Measurements from ENCODE around the gene CNOT10.
A peak's percentile ranks its signal among the peaks of the same experiment; 100 is the strongest.

CNOT10 gene

DNA sequence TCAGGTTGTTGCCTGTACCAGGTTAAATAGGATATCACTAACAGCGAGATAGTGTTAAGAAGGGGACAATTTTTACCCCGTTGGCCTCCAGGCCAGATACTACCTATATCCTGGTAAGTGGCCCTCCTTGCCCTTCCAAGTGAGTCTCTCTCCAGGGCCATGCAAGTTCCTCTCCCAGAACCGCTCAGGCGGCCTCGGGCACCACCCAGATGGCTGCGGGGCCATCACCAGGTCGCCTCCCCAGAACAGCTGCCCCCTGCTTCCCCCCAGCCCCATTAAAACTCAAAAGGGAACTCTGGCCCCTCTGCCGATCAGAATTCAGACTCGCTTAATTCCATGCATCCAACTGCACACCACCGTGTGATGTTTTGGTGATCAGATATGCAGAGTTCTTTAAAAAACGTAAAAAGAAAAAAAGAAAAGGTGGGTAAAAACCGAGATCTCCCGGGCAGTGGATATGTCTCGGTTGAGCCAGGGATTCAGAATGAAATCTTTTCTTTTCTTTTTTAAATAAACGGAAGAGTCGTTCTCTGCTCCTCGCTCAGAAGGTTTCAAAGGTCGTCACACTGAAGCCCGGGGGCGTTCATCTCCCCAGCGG, 131.0 kb downstream of the CNOT10 start:
- intact Hi-C loops (cut with DNase I): no loop called here
- peak in 1 of 10 donors; percentile 48 for DNase-seq

DNA sequence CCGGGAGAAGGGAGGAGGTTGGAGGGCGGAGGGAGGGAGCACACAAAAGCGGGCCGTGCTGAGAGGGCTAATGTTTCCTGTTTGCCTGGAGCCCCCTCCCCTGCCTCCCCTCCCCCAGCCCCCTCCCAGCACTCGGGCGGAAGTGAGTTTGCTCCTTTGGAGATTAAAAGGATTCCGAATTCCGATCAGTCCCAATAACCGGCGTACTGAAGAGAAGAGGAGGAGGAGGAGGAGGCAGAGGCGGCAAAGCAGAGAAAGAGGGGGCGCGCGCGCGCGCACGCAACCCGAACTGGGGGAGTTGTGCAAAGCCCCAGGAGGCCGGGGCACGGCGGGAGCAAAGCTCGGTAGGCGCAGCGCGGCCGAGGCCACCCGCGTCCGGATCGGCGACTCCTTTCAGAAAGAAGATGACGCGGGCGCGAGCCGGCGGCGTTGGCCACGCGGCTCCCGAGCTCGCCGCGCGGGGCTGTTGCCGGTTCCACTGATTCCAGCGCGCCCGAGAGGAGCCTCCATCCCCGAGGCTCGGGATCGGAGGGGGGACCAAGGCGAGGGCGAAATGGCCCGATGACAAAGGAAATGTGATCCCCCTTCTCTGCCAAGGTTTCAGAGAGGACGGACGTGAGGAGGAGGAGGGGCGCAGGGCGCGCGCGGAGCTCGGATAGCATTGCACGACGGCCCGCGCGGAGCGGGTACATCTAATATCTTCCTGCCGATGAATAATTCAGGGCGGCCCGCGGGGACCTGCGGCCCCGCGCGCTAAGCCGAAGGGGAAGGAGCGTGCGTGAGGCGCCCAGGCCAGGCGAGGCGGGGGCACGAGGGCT, 131.7 kb downstream of the CNOT10 start:
- DNase-seq: peak in 6 of 10 donors; percentile 16 to 93 (median 35)
- intact Hi-C loops (cut with DNase I): no loop called here

DNA sequence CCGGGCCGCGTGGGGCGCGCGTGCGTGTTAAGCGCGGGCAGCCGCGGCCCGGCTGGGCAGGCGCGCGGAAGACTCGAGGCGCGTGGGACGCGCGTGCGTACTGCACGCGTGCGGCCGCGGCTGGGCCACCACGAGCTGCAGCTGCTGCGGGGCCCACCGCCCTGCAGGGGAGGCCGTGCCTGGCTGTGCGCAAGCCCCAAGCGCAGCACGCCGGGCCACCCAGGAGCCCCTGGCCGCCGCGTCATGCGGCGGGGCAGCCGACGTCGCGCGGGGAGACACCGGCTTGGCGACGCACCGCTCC, 132.2 kb downstream of the CNOT10 start:
- peak in 3 of 10 donors; percentile 12 to 86 (median 73) for DNase-seq
- intact Hi-C loops (cut with DNase I): no loop called here

DNA sequence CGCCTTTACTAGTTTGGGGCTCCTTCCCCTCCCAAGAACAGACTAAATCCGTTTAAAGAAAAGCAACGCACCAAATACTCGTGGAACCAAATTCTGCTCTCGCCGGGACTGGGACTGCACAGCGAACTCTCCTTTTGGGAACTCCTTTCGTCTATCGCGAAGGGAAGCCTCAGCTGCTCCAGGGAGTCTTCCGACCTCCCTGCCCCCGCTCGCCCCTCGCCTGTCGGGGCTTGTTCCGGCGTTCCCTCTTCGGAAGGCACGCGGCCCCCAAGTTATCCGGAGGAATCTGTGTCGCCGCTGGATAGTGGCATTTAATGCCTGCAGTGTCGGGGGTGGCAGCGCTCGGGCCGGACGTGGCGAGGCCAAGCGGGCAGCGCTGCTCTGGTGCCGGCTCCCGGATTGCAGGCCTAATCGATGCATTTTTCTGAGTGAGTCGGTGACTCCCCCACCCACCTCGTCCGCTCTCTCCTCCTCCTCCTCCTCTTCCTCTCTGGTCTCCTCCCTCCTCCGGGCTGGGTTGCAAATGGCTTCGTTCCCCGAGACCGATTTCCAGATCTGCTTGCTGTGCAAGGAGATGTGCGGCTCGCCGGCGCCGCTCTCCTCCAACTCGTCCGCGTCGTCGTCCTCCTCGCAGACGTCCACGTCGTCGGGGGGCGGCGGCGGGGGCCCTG, 132.7 kb downstream of the CNOT10 start, which contains the start of gene TRIM71:
TSS of gene TRIM71 (plus strand) at position 440 of the 671 bp plus-strand sequence. CDS start at position 524, 84 bp downstream.
- DNase-seq: peak in 1 of 10 donors; percentile 84
- intact Hi-C loops (cut with DNase I): no loop called here

DNA sequence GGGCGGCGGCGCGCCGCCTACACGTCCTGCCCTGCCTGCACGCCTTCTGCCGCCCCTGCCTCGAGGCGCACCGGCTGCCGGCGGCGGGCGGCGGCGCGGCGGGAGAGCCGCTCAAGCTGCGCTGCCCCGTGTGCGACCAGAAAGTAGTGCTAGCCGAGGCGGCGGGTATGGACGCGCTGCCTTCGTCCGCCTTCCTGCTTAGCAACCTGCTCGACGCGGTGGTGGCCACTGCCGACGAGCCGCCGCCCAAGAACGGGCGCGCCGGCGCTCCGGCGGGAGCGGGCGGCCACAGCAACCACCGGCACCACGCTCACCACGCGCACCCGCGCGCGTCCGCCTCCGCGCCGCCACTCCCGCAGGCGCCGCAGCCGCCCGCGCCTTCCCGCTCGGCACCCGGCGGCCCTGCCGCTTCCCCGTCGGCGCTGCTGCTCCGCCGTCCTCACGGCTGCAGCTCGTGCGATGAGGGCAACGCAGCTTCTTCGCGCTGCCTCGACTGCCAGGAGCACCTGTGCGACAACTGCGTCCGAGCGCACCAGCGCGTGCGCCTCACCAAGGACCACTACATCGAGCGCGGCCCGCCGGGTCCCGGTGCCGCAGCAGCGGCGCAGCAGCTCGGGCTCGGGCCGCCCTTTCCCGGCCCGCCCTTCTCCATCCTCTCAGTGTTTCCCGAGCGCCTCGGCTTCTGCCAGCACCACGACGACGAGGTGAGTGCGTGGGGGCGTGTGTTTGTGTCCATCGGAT, 133.4 kb downstream of the CNOT10 start:
- intact Hi-C loops (cut with DNase I): no loop called here
- peak in 1 of 10 donors; percentile 81 for DNase-seq

DNA sequence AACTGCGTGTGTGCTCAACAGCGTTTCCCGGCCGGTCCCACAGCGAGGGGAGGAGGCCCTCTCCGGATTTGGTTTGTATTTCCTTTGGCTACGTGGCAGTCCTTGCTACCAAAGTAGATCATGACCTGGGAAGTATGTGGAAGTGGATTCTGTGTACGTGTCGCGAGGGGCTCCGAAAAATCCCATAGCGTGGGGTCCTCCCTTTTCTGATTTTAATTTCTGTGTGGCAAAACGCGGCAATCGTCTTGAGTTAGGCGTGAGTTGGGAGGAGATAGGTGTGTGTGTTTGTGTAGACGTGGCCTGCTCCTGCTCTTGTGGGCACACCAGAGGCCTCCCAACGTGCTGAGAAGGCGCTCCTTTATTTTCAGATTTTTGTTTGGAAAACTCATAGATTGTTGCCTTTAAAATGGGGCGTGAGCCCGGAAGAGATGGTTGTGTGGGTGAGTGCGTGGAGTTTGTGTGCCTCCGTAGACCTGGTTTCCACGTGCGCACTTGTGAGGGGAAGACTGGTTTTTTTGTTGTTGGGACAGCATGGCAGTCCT, 134.1 kb downstream of the CNOT10 start:
- intact Hi-C loops (cut with DNase I): no loop called here
- DNase-seq: peak in 1 of 10 donors; percentile 19

DNA sequence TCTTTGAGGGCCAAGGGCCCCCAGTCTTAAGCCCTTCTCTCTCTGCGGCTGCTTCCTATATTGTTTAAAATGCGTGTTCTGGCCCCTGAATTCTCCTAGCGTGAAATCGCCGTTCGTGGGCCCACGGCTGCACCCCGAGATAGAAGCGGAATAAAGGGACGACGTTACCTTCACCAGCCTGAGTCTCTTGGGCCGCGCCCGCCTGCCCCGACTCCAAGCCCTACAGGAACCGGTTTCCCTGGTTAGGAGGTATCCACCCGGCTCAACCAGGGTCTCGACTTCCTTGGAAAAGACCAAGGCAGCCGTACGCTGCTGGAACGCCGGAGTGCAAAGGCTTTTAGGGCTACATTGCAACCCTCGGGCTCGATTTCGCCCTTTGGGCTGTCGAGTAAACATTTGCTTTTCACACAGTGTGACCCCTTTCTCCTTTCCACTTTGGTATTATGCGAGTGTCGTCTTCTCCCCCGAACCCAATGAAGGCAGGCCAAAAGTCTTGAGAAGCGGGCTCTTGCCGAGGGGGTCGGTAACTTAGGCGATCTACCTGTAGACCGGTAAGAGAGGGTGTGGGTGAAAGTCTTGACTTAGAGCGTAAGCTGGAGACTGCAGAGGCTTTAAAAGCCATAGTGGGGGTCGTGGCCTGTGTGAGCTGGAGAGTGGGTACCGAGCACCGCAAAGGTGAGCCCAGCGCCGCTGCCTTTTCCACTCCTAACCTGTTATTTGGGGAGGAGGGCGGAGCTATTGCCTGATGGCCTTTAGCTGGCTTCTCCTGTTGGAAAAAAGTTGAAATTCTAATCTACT, 134.8 kb downstream of the CNOT10 start:
- peak in 1 of 10 donors; percentile 60 for DNase-seq
- intact Hi-C loops (cut with DNase I): no loop called here

DNA sequence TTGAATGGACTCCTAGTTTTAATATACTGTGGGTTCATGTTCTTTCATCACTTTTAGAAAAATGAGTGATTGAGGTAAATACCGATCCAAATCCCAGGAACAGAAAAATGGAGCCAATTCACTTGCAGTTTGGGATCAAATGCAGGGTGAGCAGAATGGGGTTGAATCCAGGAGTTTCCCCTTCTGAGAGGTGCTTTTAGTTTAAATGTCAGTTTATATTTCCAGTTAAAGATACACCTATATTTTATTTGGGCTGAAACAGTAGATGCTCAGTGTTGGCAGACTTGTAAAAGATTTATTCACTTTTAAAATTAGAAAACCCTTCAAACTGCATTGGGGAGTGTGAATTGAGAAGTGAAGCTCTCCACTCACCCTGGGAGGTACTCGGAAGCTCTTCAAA, 135.4 kb downstream of the CNOT10 start:
- no peak for DNase-seq
- intact Hi-C loops (cut with DNase I): no loop called here

DNA sequence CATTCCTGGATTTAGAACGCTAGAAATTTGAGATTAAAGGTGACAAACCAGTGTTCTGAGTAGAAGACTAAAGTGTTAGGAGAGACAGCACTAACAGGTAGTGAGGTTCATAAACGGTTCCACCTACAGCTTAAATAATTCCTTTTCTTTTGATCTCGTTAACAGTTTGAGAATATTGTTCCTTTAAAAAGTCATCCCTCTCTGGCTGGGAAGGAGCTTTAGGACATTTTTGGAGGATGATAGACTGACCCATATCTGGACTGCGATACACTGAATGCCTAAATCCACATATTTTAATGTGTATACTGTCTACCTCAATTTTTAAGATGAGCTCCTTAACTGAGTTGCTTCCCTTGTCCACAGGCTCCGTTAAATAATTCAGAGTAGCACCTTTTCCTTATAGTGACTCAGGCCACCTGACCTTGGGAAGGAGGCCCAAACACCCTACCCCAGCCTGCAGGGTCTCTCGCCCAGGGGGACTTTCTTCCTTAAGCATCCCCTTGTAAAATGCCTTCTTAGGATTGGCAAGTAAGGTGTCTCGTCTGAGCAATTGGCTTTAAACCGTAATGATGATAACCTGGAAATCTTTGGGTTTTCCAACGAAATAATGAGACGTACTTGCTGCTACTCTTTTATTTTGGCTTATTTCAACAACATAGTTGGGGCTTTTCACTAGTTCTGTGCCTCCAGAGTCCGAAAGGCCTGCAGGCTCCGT, 136.1 kb downstream of the CNOT10 start:
- intact Hi-C loops (cut with DNase I): no loop called here
- no peak for DNase-seq

DNA sequence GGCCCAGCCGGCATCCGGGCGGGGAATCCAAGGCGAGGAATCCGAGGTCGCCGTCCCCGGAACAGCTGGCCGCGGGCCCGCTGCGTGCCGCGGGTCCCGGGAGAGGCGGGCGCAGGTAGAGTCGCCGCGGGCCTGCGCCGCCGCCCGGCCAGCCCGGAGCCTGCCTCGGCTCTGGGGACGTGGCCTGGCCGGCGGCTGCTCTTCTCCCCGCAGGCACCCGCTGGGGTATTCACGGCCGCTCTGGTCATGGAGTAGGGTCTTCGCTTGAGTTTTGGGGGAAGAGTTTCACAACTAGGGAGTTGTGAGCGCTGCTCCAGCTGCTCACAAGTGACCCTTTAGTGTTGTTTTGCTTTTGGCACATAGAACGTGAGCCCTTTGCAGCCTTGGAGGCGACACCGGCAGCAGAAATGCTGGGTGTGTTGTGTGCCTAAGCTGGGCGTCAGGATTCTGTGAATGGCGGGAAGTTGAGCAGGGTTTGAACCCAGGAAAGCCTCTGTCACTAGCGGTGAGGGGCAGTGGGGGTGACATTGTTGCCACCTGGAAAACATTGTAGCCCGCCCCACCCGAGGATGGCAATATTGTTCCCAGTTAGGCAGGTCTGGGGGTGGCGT, 136.8 kb downstream of the CNOT10 start:
- no peak for DNase-seq
- intact Hi-C loops (cut with DNase I): no loop called here

DNA sequence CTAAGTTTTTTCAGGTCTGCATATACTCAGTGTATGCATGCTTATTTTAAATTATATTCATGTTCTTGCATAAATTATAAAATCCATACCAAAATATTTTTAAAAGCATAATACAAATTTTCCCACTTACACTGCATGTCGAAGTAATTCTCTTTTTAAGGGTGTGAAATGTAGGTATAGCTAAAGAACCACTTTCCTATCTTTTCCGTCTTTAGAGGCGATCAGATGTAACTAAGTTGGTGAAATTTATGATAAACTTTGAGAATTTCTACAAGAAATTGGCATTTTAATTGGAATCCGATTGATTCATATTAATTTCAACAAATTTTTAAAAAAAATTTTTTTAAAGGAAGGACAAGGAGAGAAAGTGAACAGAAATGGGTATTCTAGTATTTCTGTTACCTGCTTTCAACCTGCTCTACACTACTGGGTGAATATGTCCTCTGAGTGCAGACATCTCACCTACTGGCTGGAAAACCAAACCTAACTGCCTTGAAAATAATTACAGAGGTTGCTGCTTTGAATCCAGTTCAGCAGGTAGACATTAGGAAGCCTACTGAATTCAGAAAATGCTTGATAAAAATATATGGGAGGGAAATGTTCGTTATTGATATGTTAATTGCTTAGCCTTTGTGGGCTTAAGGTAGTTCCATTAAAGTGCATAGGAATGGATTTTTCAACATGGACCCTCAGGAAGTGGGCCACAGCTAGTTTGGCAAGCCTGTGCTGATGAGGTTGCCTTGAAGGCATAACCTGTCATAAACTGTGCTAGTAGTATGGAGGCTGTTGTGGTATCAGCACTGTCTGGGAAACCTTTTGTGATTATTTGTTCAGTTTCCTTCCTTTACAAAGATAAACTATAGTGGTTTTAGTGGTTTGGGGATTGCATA, 137.9 kb downstream of the CNOT10 start:
- intact Hi-C loops (cut with DNase I): no loop called here

More for the DNA sequence above, 137.9 kb downstream of the CNOT10 start:
- DNase-seq: no peak

Measured in posterior cingulate gyrus (tissue), 11 donors.